Measurements from ENCODE around the gene TRMT44.

The TRMT44 gene

GRCh38 chr4:8440492-8441311, at the start of gene TRMT44, which contains the start of gene ACOX3:
TRMT44 (plus strand) TSS chr4:8440777; CDS start chr4:8440823, 46 bp downstream.
ACOX3 (minus strand) TSS chr4:8440723; CDS start chr4:8416521, 24,202 bp downstream.
- peak; percentile 92 to 93 (median 93) for DNase-seq (ENCODE audit: low read depth in 3 of 3)

GRCh38 chr4:8391071-8391470, 49.5 kb upstream of the TRMT44 start:
- no peak for DNase-seq (ENCODE audit: low read depth in 3 of 3)

GRCh38 chr4:8391972-8392371, 48.6 kb upstream of the TRMT44 start:
- DNase-seq (ENCODE audit: low read depth in 3 of 3) = no peak

GRCh38 chr4:8392591-8393190, 47.9 kb upstream of the TRMT44 start:
- no peak for DNase-seq (ENCODE audit: low read depth in 3 of 3)

- no peak for DNase-seq (ENCODE audit: low read depth in 3 of 3)
Measured at GRCh38 chr4:8393593-8394038, 47.0 kb upstream of the TRMT44 start.

GRCh38 chr4:8394061-8394519, 46.5 kb upstream of the TRMT44 start:
- DNase-seq (ENCODE audit: low read depth in 3 of 3) = no peak

- DNase-seq (ENCODE audit: low read depth in 3 of 3) = no peak
Measured at GRCh38 chr4:8394806-8395205, 45.8 kb upstream of the TRMT44 start.

- no peak for DNase-seq (ENCODE audit: low read depth in 3 of 3)
Measured at GRCh38 chr4:8395504-8396296, 44.9 kb upstream of the TRMT44 start.

- no peak for DNase-seq (ENCODE audit: low read depth in 3 of 3)
Measured at GRCh38 chr4:8396762-8397406, 43.7 kb upstream of the TRMT44 start.

GRCh38 chr4:8398347-8398746, 42.2 kb upstream of the TRMT44 start:
- DNase-seq (ENCODE audit: low read depth in 3 of 3) = no peak

GRCh38 chr4:8399298-8399697, 41.3 kb upstream of the TRMT44 start:
- DNase-seq (ENCODE audit: low read depth in 3 of 3) = no peak

GRCh38 chr4:8400632-8401325, 39.8 kb upstream of the TRMT44 start:
- DNase-seq (ENCODE audit: low read depth in 3 of 3) = no peak

GRCh38 chr4:8401665-8402064, 38.9 kb upstream of the TRMT44 start:
- no peak for DNase-seq (ENCODE audit: low read depth in 3 of 3)

GRCh38 chr4:8402181-8402597, 38.4 kb upstream of the TRMT44 start:
- DNase-seq (ENCODE audit: low read depth in 3 of 3) = no peak

- no peak for DNase-seq (ENCODE audit: low read depth in 3 of 3)
Measured at GRCh38 chr4:8402640-8403039, 37.9 kb upstream of the TRMT44 start.

- peak in 1 of 3 experiments; percentile 50 for DNase-seq (ENCODE audit: low read depth in 3 of 3)
Measured at GRCh38 chr4:8403173-8403753, 37.3 kb upstream of the TRMT44 start.

- no peak for DNase-seq (ENCODE audit: low read depth in 3 of 3)
Measured at GRCh38 chr4:8403976-8404375, 36.6 kb upstream of the TRMT44 start.

GRCh38 chr4:8404791-8405515, 35.6 kb upstream of the TRMT44 start:
- no peak for DNase-seq (ENCODE audit: low read depth in 3 of 3)

- DNase-seq (ENCODE audit: low read depth in 3 of 3) = no peak
Measured at GRCh38 chr4:8405516-8405875, 35.1 kb upstream of the TRMT44 start.

- DNase-seq (ENCODE audit: low read depth in 3 of 3) = peak in 1 of 3 experiments; percentile 14
Measured at GRCh38 chr4:8406887-8407286, 33.7 kb upstream of the TRMT44 start.
